Mesothelial cell of epicardium (in vitro differentiated cells): ENCODE measurements around the gene RPN1. TPM values are rescaled to one million over a fixed set of nuclear protein-coding genes. Genes with fewer than 3 reads are reported as not detected.
A peak's percentile ranks its signal among the peaks of the same experiment; 100 is the strongest.
"Not testable (repeated sequence)": the region's sequence is repeated elsewhere in the genome, so short reads cannot be mapped to it uniquely, and the experiment has no call there.

Experiments
- DNase-seq, 2 experiments: peaks; one replicate each; pipeline ENCODE4 v3.0.0; 2021; ENCODE audit warnings: low spot score in 2 of 2; ENCODE audit not compliant: unreplicated experiment in 2 of 2
- H3K27ac Mint-ChIP-seq: 2 replicates; pipeline ENCODE4 v1.8.0; 2021; ENCODE audit warnings: mixed read lengths
- H3K27me3 Mint-ChIP-seq: 2 replicates; pipeline ENCODE4 v1.8.0; 2021; ENCODE audit warnings: low read depth, mixed read lengths
- H3K36me3 Mint-ChIP-seq: 2 replicates; pipeline ENCODE4 v1.8.0; 2021; ENCODE audit warnings: mixed read lengths
- H3K4me1 Mint-ChIP-seq: 2 replicates; pipeline ENCODE4 v1.8.0; 2021; ENCODE audit warnings: mixed read lengths
- H3K4me3 Mint-ChIP-seq: 2 replicates; pipeline ENCODE4 v1.8.0; 2021; ENCODE audit warnings: mild to moderate bottlenecking, moderate library complexity, mixed read lengths
- H3K9me3 Mint-ChIP-seq: 2 replicates; pipeline ENCODE4 v1.8.0; 2021; ENCODE audit warnings: mixed read lengths
- CTCF ChIP-seq: fragments of 200-600 bp; sonication (generic); IDR thresholded peaks from one replicate; pipeline ENCODE4 v1.5.0; 2021; ENCODE audit warnings: antibody characterized with exemption; ENCODE audit not compliant: unreplicated experiment
- total RNA-seq: library from RNA; stranded (reverse); gene quantifications from 3 replicates; pipeline ENCODE4 v1.2.1, GENCODE V29; 2021

RPN1 gene
- total RNA-seq, 1 donor from 2014 or later = 148 TPM

DNA sequence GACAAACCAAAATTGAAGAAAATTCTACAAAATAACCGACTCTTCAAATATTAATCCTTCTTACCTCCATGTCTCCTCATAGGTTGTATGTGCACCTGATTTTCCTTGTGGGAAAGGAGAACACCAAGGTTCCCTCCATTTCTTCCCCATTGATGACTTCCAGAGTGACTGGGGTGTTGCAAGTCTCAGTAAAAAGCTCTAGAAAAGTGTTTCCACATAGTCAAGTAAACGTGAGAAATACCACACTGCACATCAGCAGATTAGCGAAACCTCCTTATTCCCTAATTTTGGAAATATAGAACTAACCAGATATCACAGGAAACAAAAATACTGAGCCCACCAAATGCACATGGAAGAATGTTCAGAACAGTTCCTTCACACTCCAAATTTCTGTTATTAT is 4.9 kb upstream of the RPN1 start:
- no peak overlapping the region for H3K27ac Mint-ChIP-seq

DNA sequence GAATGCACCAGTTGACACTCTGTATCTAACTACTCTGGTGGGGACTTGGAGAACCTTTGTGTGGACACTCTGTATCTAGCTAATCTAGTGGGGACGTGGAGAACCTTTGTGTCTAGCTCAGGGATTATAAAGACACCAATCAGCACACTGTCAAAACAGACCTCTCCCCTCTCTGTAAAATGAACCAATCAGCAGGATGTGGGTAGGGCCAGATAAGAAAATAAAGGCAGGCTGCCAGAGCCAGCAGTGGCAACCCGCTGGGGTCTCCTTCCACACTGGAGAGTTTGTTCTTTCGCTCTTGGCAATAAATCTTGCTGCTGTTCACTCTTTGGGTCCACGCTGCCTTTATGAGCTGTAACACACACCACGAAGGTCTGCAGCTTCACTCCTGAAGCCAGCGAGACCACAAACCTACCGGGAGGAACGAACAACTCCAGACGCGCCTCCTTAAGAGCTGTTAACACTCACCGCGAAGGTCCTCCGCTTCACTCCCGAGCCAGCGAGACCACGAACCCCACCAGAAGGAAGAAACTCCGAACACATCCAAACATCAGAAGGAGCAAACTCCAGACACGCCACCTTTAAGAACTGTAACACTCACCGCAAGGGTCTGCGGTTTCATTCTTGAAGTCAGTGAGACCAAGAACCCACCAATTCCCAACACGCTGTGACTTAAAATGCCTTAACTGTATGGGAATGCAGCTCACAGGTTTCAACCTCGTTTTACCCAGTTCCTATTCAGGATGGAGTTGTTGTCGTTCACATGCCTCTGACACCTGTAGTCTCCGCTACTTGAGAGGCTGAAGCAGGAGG is 3.6 kb upstream of the RPN1 start:
- not testable (repeated sequence) for DNase-seq, H3K36me3 Mint-ChIP-seq, H3K4me1 Mint-ChIP-seq, H3K4me3 Mint-ChIP-seq, H3K9me3 Mint-ChIP-seq, H3K27me3 Mint-ChIP-seq, H3K27ac Mint-ChIP-seq

More for the DNA sequence above, 4.9 kb upstream of the RPN1 start:
- H3K4me1 Mint-ChIP-seq = no peaks in the 10 kb centered on the region
- no peak for DNase-seq
- TF ChIP-seq CTCF = no peak
- no peaks in the 10 kb centered on the region for H3K27me3 Mint-ChIP-seq
- H3K4me3 Mint-ChIP-seq = no peak overlapping the region
- no peaks in the 10 kb centered on the region for H3K36me3 Mint-ChIP-seq
- no peaks in the 10 kb centered on the region for H3K9me3 Mint-ChIP-seq

DNA sequence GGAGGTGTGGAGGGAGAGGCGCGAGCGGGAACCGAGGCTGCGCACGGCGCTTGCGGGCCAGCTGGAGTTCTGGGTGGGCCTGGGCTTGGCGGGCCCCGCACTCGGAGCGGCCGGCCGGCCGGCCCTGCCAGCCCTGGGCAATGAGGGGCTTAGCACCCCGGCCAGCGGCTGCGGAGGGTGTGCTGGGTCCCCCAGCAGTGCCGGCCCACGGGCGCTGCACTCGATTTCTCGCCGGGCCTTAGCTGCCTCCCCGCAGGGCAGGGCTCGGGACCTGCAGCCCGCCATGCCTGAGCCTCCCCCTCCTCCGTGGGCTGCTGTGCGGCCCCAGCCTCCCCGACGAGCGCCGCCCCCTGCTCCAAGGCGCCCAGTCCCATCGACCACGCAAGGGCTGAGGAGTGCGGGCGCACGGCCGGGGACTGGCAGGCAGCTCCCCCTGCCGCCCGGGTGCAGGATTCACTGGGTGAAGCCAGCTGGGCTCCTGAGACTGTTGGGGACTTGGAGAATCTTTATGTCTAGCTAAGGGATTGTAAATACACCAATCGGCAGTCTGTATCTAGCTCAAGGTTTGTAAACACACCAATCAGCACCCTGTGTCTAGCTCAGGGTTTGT is 2.9 kb upstream of the RPN1 start:
- H3K9me3 Mint-ChIP-seq, H3K36me3 Mint-ChIP-seq, H3K27me3 Mint-ChIP-seq, DNase-seq, H3K27ac Mint-ChIP-seq, H3K4me3 Mint-ChIP-seq: not testable (repeated sequence)
- peaks cover 13% of the 10 kb centered on the region for H3K4me1 Mint-ChIP-seq

GRCh38 chr3:128648940-128649663 is 1.5 kb downstream of the RPN1 start:
- no peak for TF ChIP-seq CTCF
- Mint-ChIP-seq H3K36me3 (peaks cover 6% of the 10 kb centered on the region), H3K9me3 (no peaks in the 10 kb centered on the region), H3K27me3 (no peaks in the 10 kb centered on the region), H3K4me1 (peaks cover 13% of the 10 kb centered on the region), H3K4me3 (peak overlapping the region; percentile 88), H3K27ac (peak overlapping the region; percentile 92)
- DNase-seq = no peak

- H3K27ac Mint-ChIP-seq = no peak overlapping the region
- no peaks in the 10 kb centered on the region for H3K27me3 Mint-ChIP-seq
- no peak for DNase-seq
- H3K36me3 Mint-ChIP-seq = peaks cover 10% of the 10 kb centered on the region
- no peaks in the 10 kb centered on the region for H3K9me3 Mint-ChIP-seq
- no peak for TF ChIP-seq CTCF
- no peak overlapping the region for H3K4me3 Mint-ChIP-seq
- H3K4me1 Mint-ChIP-seq = peaks cover 13% of the 10 kb centered on the region
Observed at GRCh38 chr3:128648402-128648801, 2.2 kb downstream of the RPN1 start.

- Mint-ChIP-seq H3K4me3 (no peak overlapping the region), H3K4me1 (peaks cover 13% of the 10 kb centered on the region), H3K27me3 (no peaks in the 10 kb centered on the region), H3K27ac (no peak overlapping the region), H3K9me3 (no peaks in the 10 kb centered on the region), H3K36me3 (peaks cover 17% of the 10 kb centered on the region)
- no peak for TF ChIP-seq CTCF
- DNase-seq = no peak
Observed at GRCh38 chr3:128647307-128647706, 3.3 kb downstream of the RPN1 start.
